Endothelial cell of umbilical vein (primary cell): ENCODE measurements around the gene SERPINA5. TPM values are rescaled to one million over a fixed set of nuclear protein-coding genes. Genes with fewer than 3 reads are reported as not detected.

Experiments used
- BruUV-seq: library from RNA; stranded (reverse); fragments of 400-500 nt; replicated peaks from 2 replicates; lab custom pipeline; 2021; lab: Mats Ljungman, UMichigan
- CTCF ChIA-PET: fragments of 300-600, 350-600 bp; sonication (Branson Sonifier 250); formaldehyde crosslinking; loops from one replicate; lab custom pipeline; 2021; ENCODE audit warnings: antibody characterized with exemption, inconsistent platforms; lab: Charles Lee
- POLR2A ChIA-PET: fragments of 300-600, 350-600 bp; sonication (Branson Sonifier 250); formaldehyde crosslinking; loops from one replicate; lab custom pipeline; 2021; ENCODE audit warnings: antibody characterized with exemption, inconsistent platforms; lab: Charles Lee
- DNase-seq: peaks from one replicate; pipeline ENCODE4 v3.0.0-alpha.2; 2011; ENCODE audit warnings: low read depth, low spot score
- FAIRE-seq: peaks from 2 replicates; lab custom pipeline; 2011; peaks lifted over from hg19 to GRCh38; lab: Jason Lieb, UNC
- H2AFZ ChIP-seq: 2 replicates; pipeline ENCODE4 v1.6.0; 2012; ENCODE audit warnings: low read depth, low read length, control low read depth, inconsistent platforms
- H3K27ac ChIP-seq: 2 replicates; pipeline ENCODE4 v1.5.1; 2011; ENCODE audit warnings: low read depth, mild to moderate bottlenecking, control low read depth, low read length, moderate library complexity; ENCODE audit not compliant: insufficient read depth
- H3K27me3 ChIP-seq, 2 experiments: 2 replicates each; pipeline versions ENCODE4 v1.6.0 to v1.6.1; 2011; ENCODE audit warnings: low read length in 2 of 2, mixed read lengths in 1 of 2; ENCODE audit not compliant: control insufficient read depth in 2 of 2, insufficient read depth in 2 of 2
- H3K36me3 ChIP-seq, 2 experiments: 2 replicates in 1 of 2; 3 replicates in 1 of 2; pipeline ENCODE4 v1.5.1; 2011; ENCODE audit warnings: low read length in 2 of 2, mild to moderate bottlenecking in 1 of 2, moderate library complexity in 1 of 2; ENCODE audit not compliant: control insufficient read depth in 2 of 2, insufficient read depth in 2 of 2; ENCODE audit errors: extremely low read depth in 1 of 2
- H3K4me1 ChIP-seq: 3 replicates; pipeline ENCODE4 v1.5.1; 2011; ENCODE audit warnings: mild to moderate bottlenecking, low read length; ENCODE audit not compliant: control insufficient read depth, insufficient read depth; ENCODE audit errors: extremely low read depth
- H3K4me2 ChIP-seq: 2 replicates; pipeline ENCODE4 v1.6.1; 2011; ENCODE audit warnings: low read length, control low read depth, mixed read lengths; ENCODE audit not compliant: insufficient read depth
- H3K4me3 ChIP-seq, 3 experiments: fragments of 200-600 bp in 1 of 3; sonication (generic), shearing (Covaris generic) in 1 of 3; replicated peaks in 1 of 3; 2 replicates each; pipeline ENCODE4 v1.5.1; 2011 to 2016; ENCODE audit warnings: control low read depth in 3 of 3, low read length in 3 of 3, mild to moderate bottlenecking in 2 of 3, inconsistent platforms in 1 of 3, low read depth in 1 of 3, moderate library complexity in 1 of 3; ENCODE audit not compliant: insufficient read depth in 1 of 3
- H3K79me2 ChIP-seq: 2 replicates; pipeline ENCODE4 v1.6.0; 2012; ENCODE audit warnings: low read length, inconsistent platforms; ENCODE audit not compliant: control insufficient read depth, insufficient read depth
- H3K9ac ChIP-seq: replicated peaks from 2 replicates; pipeline ENCODE3; 2011; ENCODE audit warnings: low read length, control low read depth; ENCODE audit not compliant: insufficient read depth; ENCODE audit errors: extremely low read depth
- H3K9me1 ChIP-seq: replicated peaks from 3 replicates; pipeline ENCODE4 v1.6.0; 2011; ENCODE audit warnings: mild to moderate bottlenecking, low read length; ENCODE audit not compliant: control insufficient read depth, insufficient read depth; ENCODE audit errors: extremely low read depth
- H3K9me3 ChIP-seq: replicated peaks from 2 replicates; pipeline ENCODE4 v1.5.1; 2012; ENCODE audit warnings: low read length, inconsistent platforms; ENCODE audit not compliant: control insufficient read depth, insufficient read depth
- H4K20me1 ChIP-seq: replicated peaks from 2 replicates; pipeline ENCODE3; 2011; ENCODE audit warnings: mild to moderate bottlenecking, low read length; ENCODE audit not compliant: control insufficient read depth, insufficient read depth; ENCODE audit errors: extremely low read depth
- EZH2 ChIP-seq: IDR thresholded peaks from 2 replicates; pipeline ENCODE4 v1.6.1; 2012; ENCODE audit warnings: borderline replicate concordance, low read depth, mild to moderate bottlenecking, moderate library complexity, low read length, inconsistent platforms; ENCODE audit not compliant: severe bottlenecking
- GATA2 ChIP-seq: IDR thresholded peaks from 2 replicates; pipeline ENCODE4 v1.7.0; 2011; ENCODE audit warnings: low read depth, mild to moderate bottlenecking, moderate library complexity, mixed read lengths, low read length; ENCODE audit not compliant: insufficient read length, insufficient read depth
- MAX ChIP-seq: IDR thresholded peaks from 2 replicates; pipeline ENCODE4 v1.6.1; 2011; ENCODE audit not compliant: insufficient read depth, insufficient read length
- MYC ChIP-seq: IDR thresholded peaks from one replicate; pipeline ENCODE4 v1.6.1; 2011; ENCODE audit warnings: mild to moderate bottlenecking, low read depth, low read length
- POLR2A ChIP-seq: IDR thresholded peaks from 2 replicates; pipeline ENCODE4 v1.6.1; 2012; ENCODE audit warnings: low read depth, mild to moderate bottlenecking, control low read depth, low read length
- POLR2AphosphoS5 ChIP-seq: IDR thresholded peaks from 2 replicates; pipeline ENCODE4 v1.6.1; 2012; ENCODE audit warnings: low read depth, mild to moderate bottlenecking, control low read depth, low read length, moderate library complexity; ENCODE audit not compliant: insufficient read depth
- dilution Hi-C: fragments of 300-500 bp; cut with MboI; formaldehyde crosslinking; loops from one replicate; pipeline ENCODE4 v1.15.0; 2019; ENCODE audit warnings: low sequenced_read_pairs; ENCODE audit not compliant: extremely low pct_ligation_motif_present
- intact Hi-C: fragments of 100-400 bp; cut with micrococcal nuclease; formaldehyde crosslinking; loops from one replicate; pipeline ENCODE4 v1.10.0; 2022
- polyA plus RNA-seq, 4 experiments: library from polyadenylated mRNA; depleted of rRNA in 3 of 4; stranded (reverse) in 3 of 4; unstranded in 1 of 4; fragments of >200 nt; gene quantifications; 2 replicates each; pipeline versions ENCODE4 v1.2.1 to v1.2.3, GENCODE V29; 2011 to 2012; ENCODE audit warnings: missing spikeins in 1 of 4
- total RNA-seq: library from RNA; stranded (reverse); gene quantifications from 2 replicates; pipeline ENCODE4 v1.2.3, GENCODE V29; 2021
- TF ChIP-seq, protein P1 (sequence below), 2 donors: IDR thresholded peaks; 1 replicate in 1 of 2; 2 replicates in 1 of 2; pipeline ENCODE4 v1.5.1; 2011; ENCODE audit warnings: low read length in 2 of 2, mild to moderate bottlenecking in 2 of 2, moderate library complexity in 2 of 2, control low read depth in 1 of 2, inconsistent platforms in 1 of 2, low read depth in 1 of 2; ENCODE audit not compliant: insufficient read depth in 1 of 2; ENCODE audit errors: extremely low read depth in 1 of 2

Gene SERPINA5
- total and polyA plus RNA-seq, 2 donors (not counting 3 experiments of a cell fraction or from before 2014, with no cell fraction given), result 0.12 TPM; not detected in 1

DNA sequence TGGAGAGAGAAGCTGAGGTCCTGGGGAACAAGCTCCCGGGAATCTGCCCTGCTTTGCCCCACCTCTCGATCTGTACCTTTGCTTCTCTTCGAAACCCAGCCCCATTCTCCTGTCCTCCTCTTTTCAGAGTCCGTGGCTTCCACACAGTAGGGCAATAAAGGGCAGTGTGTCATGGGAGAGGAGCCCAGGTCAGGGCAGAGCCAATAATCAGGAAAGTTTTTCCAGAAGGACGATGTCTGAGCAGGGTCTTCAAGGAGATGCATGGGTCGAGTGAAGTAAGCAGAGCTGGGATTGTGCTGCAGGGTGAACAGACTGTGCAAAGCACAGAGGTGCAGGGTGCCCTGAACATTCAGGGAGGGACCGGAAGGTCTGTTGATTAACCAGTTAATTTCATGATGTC, 42.0 kb upstream of the SERPINA5 start:
- H3K27ac ChIP-seq, result no peak overlapping the region
- H3K9me1 ChIP-seq, result no peaks in the 10 kb centered on the region
- intact Hi-C loops (no loop called here), dilution Hi-C loops (no loop called here)
- H3K4me1 ChIP-seq, result peaks cover 23% of the 10 kb centered on the region
- ChIA-PET POLR2A (no interaction called here), CTCF (interaction anchor here (1.0 to 4.1 kb wide), 3 partner anchors 10 to 403 kb away, joined by 3 to 35 read pairs (median 32); no protein-coding TSS in a partner anchor)
- FAIRE-seq (no peak), DNase-seq (no peak)
- no peak for TF ChIP-seq GATA2
- TF ChIP-seq, protein P1, sequence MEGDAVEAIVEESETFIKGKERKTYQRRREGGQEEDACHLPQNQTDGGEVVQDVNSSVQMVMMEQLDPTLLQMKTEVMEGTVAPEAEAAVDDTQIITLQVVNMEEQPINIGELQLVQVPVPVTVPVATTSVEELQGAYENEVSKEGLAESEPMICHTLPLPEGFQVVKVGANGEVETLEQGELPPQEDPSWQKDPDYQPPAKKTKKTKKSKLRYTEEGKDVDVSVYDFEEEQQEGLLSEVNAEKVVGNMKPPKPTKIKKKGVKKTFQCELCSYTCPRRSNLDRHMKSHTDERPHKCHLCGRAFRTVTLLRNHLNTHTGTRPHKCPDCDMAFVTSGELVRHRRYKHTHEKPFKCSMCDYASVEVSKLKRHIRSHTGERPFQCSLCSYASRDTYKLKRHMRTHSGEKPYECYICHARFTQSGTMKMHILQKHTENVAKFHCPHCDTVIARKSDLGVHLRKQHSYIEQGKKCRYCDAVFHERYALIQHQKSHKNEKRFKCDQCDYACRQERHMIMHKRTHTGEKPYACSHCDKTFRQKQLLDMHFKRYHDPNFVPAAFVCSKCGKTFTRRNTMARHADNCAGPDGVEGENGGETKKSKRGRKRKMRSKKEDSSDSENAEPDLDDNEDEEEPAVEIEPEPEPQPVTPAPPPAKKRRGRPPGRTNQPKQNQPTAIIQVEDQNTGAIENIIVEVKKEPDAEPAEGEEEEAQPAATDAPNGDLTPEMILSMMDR (IDR thresholded peaks at IDR 0.05; ENCODE audit: extremely low read depth in 1 of 2, insufficient read depth in 1 of 2, low read depth in 1 of 2, low read length in 2 of 2), result no peak
- no peak overlapping the region for H2AFZ ChIP-seq
- no peak overlapping the region for H3K9ac ChIP-seq
- no peak overlapping the region for H3K4me2 ChIP-seq
- BruUV-seq, result no TSS peak
- H3K4me3 ChIP-seq, result no peak overlapping the region
- H3K27me3 ChIP-seq, result no peaks in the 10 kb centered on the region
- H4K20me1 ChIP-seq, result no peaks in the 10 kb centered on the region
- H3K9me3 ChIP-seq, result no peaks in the 10 kb centered on the region
- no peaks in the 10 kb centered on the region for H3K36me3 ChIP-seq
- no peaks in the 10 kb centered on the region for H3K79me2 ChIP-seq

DNA sequence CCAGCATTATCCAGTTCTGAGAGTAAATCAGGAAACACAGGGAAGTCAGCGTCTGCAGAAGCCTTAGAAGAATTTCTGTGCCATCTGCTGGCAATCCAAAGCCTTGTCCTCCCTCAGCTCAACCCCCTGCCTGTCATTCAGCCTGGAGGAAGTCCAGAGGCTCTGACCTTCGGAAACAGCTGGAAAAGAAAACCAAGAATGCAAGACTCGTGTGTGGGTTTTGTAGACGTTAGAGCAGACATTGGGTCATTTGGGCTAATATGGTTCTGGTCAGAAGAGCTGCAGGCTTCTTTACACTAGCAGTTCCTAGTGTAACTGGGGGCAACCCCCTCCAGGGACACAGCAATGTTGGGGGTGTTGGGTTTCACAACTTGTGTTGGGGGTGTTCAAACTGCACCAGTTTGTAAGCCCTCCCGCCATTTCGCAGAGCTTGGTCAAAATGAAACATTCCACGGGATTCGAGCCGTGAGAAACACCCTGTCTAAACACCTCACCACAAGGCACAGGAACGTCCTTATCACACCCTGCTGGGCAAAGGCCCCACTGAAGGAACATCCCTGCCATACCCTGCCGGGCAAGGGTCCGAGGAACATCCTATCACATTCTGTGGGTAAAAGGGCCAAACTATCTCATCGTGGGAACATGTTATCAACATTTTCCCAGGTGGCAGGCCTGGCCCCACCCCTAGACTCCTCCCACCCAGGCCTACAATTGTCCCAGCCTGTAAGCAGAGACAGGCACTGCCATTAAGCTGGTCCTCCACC, 41.0 kb upstream of the SERPINA5 start:
- intact Hi-C loops (loop anchor here (2.0 to 10.0 kb wide), 5 partner anchors 53 to 405 kb away; no protein-coding TSS in a partner anchor), dilution Hi-C loops (no loop called here)
- H3K4me2 ChIP-seq, result no peak overlapping the region
- POLR2A ChIA-PET, result no interaction called here
- peaks cover 23% of the 10 kb centered on the region for H3K4me1 ChIP-seq
- H3K27me3 ChIP-seq, result no peaks in the 10 kb centered on the region
- no peaks in the 10 kb centered on the region for H3K79me2 ChIP-seq
- FAIRE-seq (no peak), DNase-seq (peak; percentile 43)
- H4K20me1 ChIP-seq, result no peaks in the 10 kb centered on the region
- BruUV-seq, result no TSS peak
- CTCF ChIA-PET, result interaction anchor here (1.0 to 4.1 kb wide), 5 partner anchors 9 to 404 kb away, joined by 3 to 35 read pairs (median 9); no protein-coding TSS in a partner anchor
- H2AFZ ChIP-seq, result no peak overlapping the region
- no peak overlapping the region for H3K9ac ChIP-seq
- no peak overlapping the region for H3K4me3 ChIP-seq
- no peak overlapping the region for H3K27ac ChIP-seq
- H3K36me3 ChIP-seq, result no peaks in the 10 kb centered on the region
- no peak for TF ChIP-seq EZH2
- no peak for TF ChIP-seq POLR2A
- no peak for TF ChIP-seq MAX
- no peak for TF ChIP-seq MYC
- no peak for TF ChIP-seq GATA2
- TF ChIP-seq, protein P1 (IDR thresholded peaks at IDR 0.05; ENCODE audit: extremely low read depth in 1 of 2, insufficient read depth in 1 of 2, low read depth in 1 of 2, low read length in 2 of 2), result no peak
- TF ChIP-seq POLR2AphosphoS5, result no peak
- H3K9me3 ChIP-seq, result no peaks in the 10 kb centered on the region
- no peaks in the 10 kb centered on the region for H3K9me1 ChIP-seq
